ENCODE data around the gene SDHB. TPM values are rescaled to one million over a fixed set of nuclear protein-coding genes. Genes with fewer than 3 reads are reported as not detected.
A peak's percentile ranks its signal among the peaks of the same experiment; 100 is the strongest.

Gene SDHB
- total RNA-seq, 1 donor from 2014 or later: 72.7 TPM

DNA sequence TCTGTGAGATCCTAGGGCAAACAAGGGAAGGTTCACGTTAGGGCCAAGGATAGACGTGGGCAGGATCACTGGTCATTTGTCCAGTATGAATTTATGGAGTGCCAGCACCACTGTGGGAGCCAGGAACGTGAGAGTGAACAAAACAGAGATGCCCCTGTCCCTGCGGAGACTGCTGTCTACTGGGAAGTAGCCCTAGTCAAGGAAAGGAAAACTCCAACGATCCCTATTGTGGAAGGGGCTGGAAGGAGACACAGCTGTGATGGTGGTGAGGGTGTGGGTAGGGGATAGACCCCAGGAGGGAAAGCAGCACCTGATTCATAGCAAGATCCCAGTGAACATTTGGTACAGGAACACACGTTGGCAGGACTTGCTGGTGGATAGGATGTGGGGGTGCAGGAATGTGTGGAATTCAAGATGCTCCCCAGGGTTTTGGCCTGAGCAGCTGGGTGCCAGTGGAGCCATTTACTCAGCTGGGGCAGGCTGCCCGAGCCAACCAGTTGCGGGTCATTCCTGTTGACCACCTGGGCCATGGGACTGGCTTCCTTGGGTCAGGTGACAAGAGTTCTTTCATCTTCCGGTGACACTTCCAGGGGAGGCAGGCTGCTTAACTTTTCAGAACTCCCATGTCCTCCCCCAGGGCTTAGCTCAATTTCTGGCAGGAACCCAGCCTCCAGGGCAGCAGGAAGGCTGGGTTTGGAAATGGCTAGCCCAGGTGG lies 40.9 kb downstream of the SDHB start:
- Mint-ChIP-seq H3K27me3 (no peaks in the 10 kb centered on the region), H3K9me3 (no peaks in the 10 kb centered on the region), H3K36me3 (no peaks in the 10 kb centered on the region), H3K27ac (no peak overlapping the region), H3K4me1 (ENCODE audit: unreplicated experiment) (peaks cover 11% of the 10 kb centered on the region), H3K4me3 (no peak overlapping the region)
- TF ChIP-seq, protein P1, sequence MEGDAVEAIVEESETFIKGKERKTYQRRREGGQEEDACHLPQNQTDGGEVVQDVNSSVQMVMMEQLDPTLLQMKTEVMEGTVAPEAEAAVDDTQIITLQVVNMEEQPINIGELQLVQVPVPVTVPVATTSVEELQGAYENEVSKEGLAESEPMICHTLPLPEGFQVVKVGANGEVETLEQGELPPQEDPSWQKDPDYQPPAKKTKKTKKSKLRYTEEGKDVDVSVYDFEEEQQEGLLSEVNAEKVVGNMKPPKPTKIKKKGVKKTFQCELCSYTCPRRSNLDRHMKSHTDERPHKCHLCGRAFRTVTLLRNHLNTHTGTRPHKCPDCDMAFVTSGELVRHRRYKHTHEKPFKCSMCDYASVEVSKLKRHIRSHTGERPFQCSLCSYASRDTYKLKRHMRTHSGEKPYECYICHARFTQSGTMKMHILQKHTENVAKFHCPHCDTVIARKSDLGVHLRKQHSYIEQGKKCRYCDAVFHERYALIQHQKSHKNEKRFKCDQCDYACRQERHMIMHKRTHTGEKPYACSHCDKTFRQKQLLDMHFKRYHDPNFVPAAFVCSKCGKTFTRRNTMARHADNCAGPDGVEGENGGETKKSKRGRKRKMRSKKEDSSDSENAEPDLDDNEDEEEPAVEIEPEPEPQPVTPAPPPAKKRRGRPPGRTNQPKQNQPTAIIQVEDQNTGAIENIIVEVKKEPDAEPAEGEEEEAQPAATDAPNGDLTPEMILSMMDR (conservative IDR thresholded peaks at IDR 0.05): no peak
- no peak for DNase-seq (ENCODE audit: extremely low spot score, unreplicated experiment)

DNA sequence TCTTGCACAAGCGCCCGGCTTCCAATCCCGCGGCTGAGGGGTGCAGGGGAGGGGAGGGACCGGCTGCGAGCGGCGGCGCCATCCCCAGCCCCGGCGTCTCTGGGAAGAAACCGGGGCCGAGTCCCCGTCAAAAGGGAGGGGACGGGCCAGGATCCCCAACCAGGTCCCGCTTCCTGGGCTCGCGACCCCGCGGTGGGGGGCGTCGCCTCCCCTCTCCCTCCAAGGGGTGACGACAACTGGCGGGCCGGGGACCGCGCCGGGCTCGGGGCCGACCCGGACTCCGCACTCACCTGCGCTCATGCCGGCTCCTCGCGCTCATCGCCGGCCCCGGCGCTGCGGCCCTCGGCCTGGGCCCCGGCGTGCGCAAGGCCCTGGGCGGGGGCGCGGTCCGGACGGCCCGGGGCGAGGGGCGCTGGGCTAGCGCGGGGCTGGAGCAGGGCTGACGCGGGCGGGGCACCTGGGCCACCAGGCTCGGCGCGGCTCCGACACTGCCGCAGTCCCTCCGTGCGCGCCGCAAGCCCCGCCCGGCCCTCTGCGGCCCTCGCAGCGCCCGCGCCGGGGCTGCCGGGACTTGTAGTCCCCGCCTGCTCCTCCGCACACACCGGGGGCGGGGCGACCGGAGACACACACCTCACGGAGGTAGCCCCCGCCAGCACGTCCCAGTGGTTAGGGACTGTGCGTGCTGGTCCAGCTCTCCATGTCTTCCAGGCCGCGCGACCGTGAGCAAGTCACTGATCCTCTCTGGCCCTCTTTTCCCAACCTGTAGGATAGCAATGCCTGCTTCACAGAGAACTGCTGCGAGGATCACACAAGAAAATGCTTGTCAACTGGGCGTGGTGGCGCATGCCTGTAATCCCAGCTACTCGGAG lies 42.2 kb downstream of the SDHB start, which contains the start of gene ATP13A2:
ATP13A2 (minus strand) TSS at position 490 of the 869 bp plus-strand sequence; CDS start at position 300, 190 bp downstream.
- Mint-ChIP-seq H3K4me3 (peak within 1 kb of the TSS; percentile 92), H3K27me3 (no peaks in the 10 kb centered on the region), H3K27ac (peak within 1 kb of the TSS; percentile 81), H3K4me1 (ENCODE audit: unreplicated experiment) (peaks cover 11% of the 10 kb centered on the region), H3K36me3 (no peaks in the 10 kb centered on the region), H3K9me3 (no peaks in the 10 kb centered on the region)
- peak; percentile 88 for DNase-seq (ENCODE audit: extremely low spot score, unreplicated experiment)
- TF ChIP-seq, protein P1 (conservative IDR thresholded peaks at IDR 0.05): no peak

DNA sequence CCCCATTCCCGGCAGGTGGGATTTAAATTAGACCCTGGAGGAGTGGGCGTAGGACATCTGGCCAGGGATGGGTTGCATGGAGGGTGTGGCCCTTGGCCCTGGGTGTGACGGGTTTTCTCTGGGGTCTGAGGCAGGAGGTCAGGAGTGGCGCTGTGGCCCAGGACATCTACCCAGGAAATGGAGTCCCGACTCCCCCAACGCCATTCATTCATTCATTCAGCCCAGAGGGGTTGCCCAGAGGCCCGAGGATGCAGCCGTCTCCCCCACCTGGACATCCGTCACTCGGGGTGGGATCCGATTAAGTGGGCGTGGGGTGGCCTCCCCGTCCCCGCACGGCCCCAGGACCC lies 42.8 kb downstream of the SDHB start:
- Mint-ChIP-seq H3K36me3 (no peaks in the 10 kb centered on the region), H3K4me3 (peak overlapping the region; percentile 85), H3K27ac (no peak overlapping the region), H3K27me3 (no peaks in the 10 kb centered on the region), H3K9me3 (no peaks in the 10 kb centered on the region), H3K4me1 (ENCODE audit: unreplicated experiment) (peaks cover 6% of the 10 kb centered on the region)
- TF ChIP-seq, protein P1 (conservative IDR thresholded peaks at IDR 0.05): no peak
- DNase-seq (ENCODE audit: extremely low spot score, unreplicated experiment): no peak

DNA sequence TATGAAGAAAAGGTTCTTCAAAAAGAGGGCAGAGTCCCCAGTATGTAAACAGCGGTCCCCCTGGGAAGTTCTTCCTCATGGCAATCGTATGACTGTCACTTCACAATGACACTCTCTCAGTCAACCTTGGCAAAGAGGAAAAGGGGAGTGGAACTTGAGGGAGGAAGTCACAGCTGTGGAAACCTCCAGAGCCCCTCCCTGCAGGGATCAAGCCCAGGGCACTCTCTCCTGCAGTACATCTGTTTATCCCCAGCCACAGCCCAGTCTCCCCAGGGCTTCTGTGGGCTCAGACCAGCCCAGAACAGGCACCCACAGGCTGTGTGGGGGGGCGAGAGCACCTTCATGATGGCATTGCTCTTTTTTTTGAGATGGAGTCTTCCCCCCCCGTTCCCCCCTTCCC lies 44.1 kb downstream of the SDHB start:
- Mint-ChIP-seq H3K36me3 (no peaks in the 10 kb centered on the region), H3K27ac (no peak overlapping the region), H3K27me3 (no peaks in the 10 kb centered on the region), H3K4me3 (peak overlapping the region; percentile 65), H3K9me3 (no peaks in the 10 kb centered on the region), H3K4me1 (ENCODE audit: unreplicated experiment) (peaks cover 3% of the 10 kb centered on the region)
- no peak for DNase-seq (ENCODE audit: extremely low spot score, unreplicated experiment)
- TF ChIP-seq, protein P1 (conservative IDR thresholded peaks at IDR 0.05): no peak

DNA sequence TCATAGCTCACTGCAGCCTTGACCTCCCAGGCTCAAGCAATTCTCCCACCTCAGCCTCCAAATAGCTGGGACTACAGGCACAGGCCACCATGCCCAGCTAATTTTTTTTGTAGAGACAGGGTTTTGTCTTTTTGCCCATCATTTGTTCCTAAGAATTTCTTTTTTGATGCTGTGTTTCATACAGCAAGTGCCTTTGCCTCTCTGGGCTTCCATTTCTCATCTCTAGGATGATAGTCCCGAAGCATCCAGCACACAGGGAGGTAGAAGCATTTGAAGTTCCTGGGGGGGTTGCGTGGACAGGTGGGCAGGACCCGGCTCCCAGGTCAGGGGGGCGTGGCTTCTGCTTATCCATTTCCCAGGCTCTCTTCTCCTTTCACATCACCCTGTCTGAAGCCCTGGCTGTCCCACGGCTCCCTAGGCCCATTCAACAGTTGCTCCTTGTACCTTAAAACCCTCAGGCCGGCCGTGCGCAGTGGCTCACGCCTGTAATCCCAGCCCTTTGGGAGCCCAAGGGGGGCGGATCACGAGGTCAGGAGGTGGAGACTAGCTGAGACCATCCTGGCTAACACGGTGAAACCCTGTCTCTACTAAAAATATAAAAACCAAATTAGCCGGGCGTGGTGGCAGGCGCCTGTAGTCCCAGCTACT lies 45.5 kb downstream of the SDHB start:
- TF ChIP-seq, protein P1 (conservative IDR thresholded peaks at IDR 0.05): no peak
- Mint-ChIP-seq H3K4me3 (no peak overlapping the region), H3K27ac (no peak overlapping the region), H3K4me1 (ENCODE audit: unreplicated experiment) (peaks cover 3% of the 10 kb centered on the region), H3K36me3 (peaks cover 4% of the 10 kb centered on the region), H3K27me3 (no peaks in the 10 kb centered on the region), H3K9me3 (no peaks in the 10 kb centered on the region)
- DNase-seq (ENCODE audit: extremely low spot score, unreplicated experiment): no peak
